Anterior cingulate cortex (tissue), 58 donors: ENCODE measurements around the gene NPY5R.

ENCODE experiments used
- DNase-seq, 58 donors: peaks; one replicate each; lab custom pipeline; 2025; lab: John Stamatoyannopoulos, UW

Gene NPY5R

GRCh38 chr4:163343604-163344146 lies at the start of gene NPY5R:
NPY5R (plus strand) TSS chr4:163343892; CDS start chr4:163350274, 6,382 bp downstream.
- DNase-seq: peak in 6 of 58 donors; percentile 10 to 43 (median 36)

DNA sequence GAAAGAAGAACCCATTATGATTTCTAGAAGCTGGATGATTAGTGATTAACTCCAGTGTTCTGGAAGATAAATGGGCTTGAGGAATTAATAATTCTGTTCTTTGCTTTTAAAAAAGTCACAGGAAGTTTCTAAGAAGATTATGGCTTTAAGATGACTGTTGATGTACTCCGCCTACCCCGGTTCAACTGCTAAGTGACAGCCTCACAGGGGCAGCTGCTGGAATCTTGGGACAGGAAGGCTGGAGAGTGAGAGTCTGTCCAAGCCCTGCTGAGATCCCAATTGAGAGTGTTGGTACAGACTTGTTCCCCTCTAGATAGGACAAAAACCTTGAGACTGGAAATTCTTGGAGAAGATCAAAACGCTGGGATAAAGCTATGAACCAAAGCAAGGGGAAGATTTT lies 48.6 kb upstream of the NPY5R start:
- DNase-seq: no peak

- DNase-seq: no peak
Measured at GRCh38 chr4:163300445-163300844, 43.2 kb upstream of the NPY5R start.

- no peak for DNase-seq
Measured at GRCh38 chr4:163303069-163303468, 40.6 kb upstream of the NPY5R start.

- no peak for DNase-seq
Measured at GRCh38 chr4:163309466-163309865, 34.2 kb upstream of the NPY5R start.

- DNase-seq: no peak
Measured at GRCh38 chr4:163317110-163317509, 26.6 kb upstream of the NPY5R start.

- peak in 11 of 58 donors; percentile 1 to 62 (median 13) for DNase-seq
Measured at GRCh38 chr4:163330916-163331628, 12.6 kb upstream of the NPY5R start.

- peak in 18 of 58 donors; percentile 5 to 61 (median 26) for DNase-seq
Measured at GRCh38 chr4:163331629-163332376, 11.9 kb upstream of the NPY5R start.

GRCh38 chr4:163332526-163333406 lies 10.9 kb upstream of the NPY5R start, which contains the start of gene NPY1R:
NPY1R (minus strand) TSS chr4:163332596; CDS start chr4:163326554, 6,042 bp downstream.
- peak; percentile 8 to 86 (median 69) for DNase-seq

- DNase-seq: no peak
Measured at GRCh38 chr4:163335384-163335783, 8.3 kb upstream of the NPY5R start.

GRCh38 chr4:163344147-163345125 lies 744 bp downstream of the NPY5R start:
- DNase-seq: peak in 9 of 58 donors; percentile 6 to 43 (median 21)

GRCh38 chr4:163350672-163351071 lies 7.0 kb downstream of the NPY5R start:
- DNase-seq: no peak

GRCh38 chr4:163353054-163353453 lies 9.4 kb downstream of the NPY5R start:
- DNase-seq: no peak

DNA sequence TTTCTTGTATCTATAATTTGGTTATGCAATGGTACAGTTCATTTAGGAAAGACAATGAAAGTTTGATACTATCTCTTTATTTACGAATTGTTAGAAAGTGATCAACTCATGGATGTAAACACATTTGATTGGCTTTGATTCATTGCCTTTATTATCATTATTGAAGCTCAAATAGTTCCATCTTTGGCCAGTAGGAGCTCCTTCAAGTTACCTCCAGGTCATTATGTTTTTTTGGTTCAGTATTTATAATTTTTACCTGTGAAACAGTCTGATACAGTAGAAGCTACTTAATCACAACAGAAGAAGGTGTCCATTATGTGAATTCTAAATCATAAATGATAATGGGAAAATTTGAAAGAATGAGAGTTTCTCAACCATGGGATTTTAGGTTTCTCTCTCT lies 12.4 kb downstream of the NPY5R start:
- DNase-seq: no peak

- DNase-seq: no peak
Measured at GRCh38 chr4:163367651-163368050, 24.0 kb downstream of the NPY5R start.

- no peak for DNase-seq
Measured at GRCh38 chr4:163372029-163372428, 28.3 kb downstream of the NPY5R start.

GRCh38 chr4:163378661-163379060 lies 35.0 kb downstream of the NPY5R start:
- DNase-seq: no peak

- DNase-seq: no peak
Measured at GRCh38 chr4:163380703-163381102, 37.0 kb downstream of the NPY5R start.
